NB4 (cell line): ENCODE data around the gene PHOX2B.

Experiments used
- POLR2A ChIP-seq: IDR thresholded peaks from 2 replicates; pipeline ENCODE4 v1.6.1; 2011; ENCODE audit warnings: mild to moderate bottlenecking; ENCODE audit not compliant: insufficient read length; ENCODE audit errors: extremely low read depth
- TF ChIP-seq, protein P1 (sequence below): IDR thresholded peaks from 2 replicates; pipeline ENCODE4 v1.6.1; 2011; ENCODE audit warnings: low read depth, low read length
- TF ChIP-seq, protein P2 (sequence below): IDR thresholded peaks from one replicate; pipeline ENCODE4 v1.5.1; 2012; ENCODE audit warnings: low read depth, low read length

- TF ChIP-seq, protein P1, sequence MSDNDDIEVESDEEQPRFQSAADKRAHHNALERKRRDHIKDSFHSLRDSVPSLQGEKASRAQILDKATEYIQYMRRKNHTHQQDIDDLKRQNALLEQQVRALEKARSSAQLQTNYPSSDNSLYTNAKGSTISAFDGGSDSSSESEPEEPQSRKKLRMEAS: no peak
- TF ChIP-seq, protein P2, sequence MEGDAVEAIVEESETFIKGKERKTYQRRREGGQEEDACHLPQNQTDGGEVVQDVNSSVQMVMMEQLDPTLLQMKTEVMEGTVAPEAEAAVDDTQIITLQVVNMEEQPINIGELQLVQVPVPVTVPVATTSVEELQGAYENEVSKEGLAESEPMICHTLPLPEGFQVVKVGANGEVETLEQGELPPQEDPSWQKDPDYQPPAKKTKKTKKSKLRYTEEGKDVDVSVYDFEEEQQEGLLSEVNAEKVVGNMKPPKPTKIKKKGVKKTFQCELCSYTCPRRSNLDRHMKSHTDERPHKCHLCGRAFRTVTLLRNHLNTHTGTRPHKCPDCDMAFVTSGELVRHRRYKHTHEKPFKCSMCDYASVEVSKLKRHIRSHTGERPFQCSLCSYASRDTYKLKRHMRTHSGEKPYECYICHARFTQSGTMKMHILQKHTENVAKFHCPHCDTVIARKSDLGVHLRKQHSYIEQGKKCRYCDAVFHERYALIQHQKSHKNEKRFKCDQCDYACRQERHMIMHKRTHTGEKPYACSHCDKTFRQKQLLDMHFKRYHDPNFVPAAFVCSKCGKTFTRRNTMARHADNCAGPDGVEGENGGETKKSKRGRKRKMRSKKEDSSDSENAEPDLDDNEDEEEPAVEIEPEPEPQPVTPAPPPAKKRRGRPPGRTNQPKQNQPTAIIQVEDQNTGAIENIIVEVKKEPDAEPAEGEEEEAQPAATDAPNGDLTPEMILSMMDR: no peak
- no peak for TF ChIP-seq POLR2A
Observed at GRCh38 chr4:41714364-41715000, 34.0 kb downstream of the PHOX2B start.
